Gastroesophageal sphincter (tissue), 4 donors: Measurements from ENCODE around the gene NAGLU. TPM values are rescaled to one million over a fixed set of nuclear protein-coding genes. Genes with fewer than 3 reads are reported as not detected.
A peak's percentile ranks its signal among the peaks of the same experiment; 100 is the strongest.
"Not testable (repeated sequence)": the region's sequence is repeated elsewhere in the genome, so short reads cannot be mapped to it uniquely, and the experiment has no call there.

Experiments used
- ATAC-seq: fragments of 150-250 bp; one replicate; pipeline ENCODE4 v1.9.1; 2016; ENCODE audit warnings: mild to moderate bottlenecking, moderate library complexity
- H3K27ac ChIP-seq, 4 donors: fragments of 200-600 bp; sonication (generic) in 3 of 4; 1 replicate in 3 of 4; 2 replicates in 1 of 4; pipeline ENCODE4 v1.5.1; 2016 to 2019
- H3K27me3 ChIP-seq: fragments of 200-600 bp; sonication (generic); one replicate; pipeline ENCODE4 v1.5.1; 2019
- H3K36me3 ChIP-seq, 2 donors: fragments of 200-600 bp; sonication (generic); one replicate each; pipeline ENCODE4 v1.5.1; 2019; ENCODE audit warnings: control low read depth in 1 of 2
- H3K4me1 ChIP-seq, 3 donors: fragments of 200-600 bp; sonication (generic); 1 replicate in 2 of 3; 2 replicates in 1 of 3; pipeline ENCODE4 v1.5.1; 2016 to 2019; ENCODE audit warnings: control low read depth in 2 of 3
- H3K4me3 ChIP-seq, 2 donors: fragments of 200-600 bp; sonication (generic); one replicate each; pipeline ENCODE4 v1.5.1; 2019; ENCODE audit warnings: mild to moderate bottlenecking in 1 of 2, moderate library complexity in 1 of 2
- H3K9me3 ChIP-seq, 3 donors: fragments of 200-600 bp; sonication (generic); one replicate each; pipeline ENCODE4 v1.5.1; 2017 to 2019; ENCODE audit warnings: control low read depth in 2 of 3
- EP300 ChIP-seq: sonication (generic); formaldehyde crosslinking; IDR thresholded peaks from one replicate; pipeline ENCODE4 v1.6.1; 2017; ENCODE audit warnings: antibody characterized with exemption, mild to moderate bottlenecking
- POLR2A ChIP-seq, 2 donors: fragments of 450-650 bp; IDR thresholded peaks; one replicate each; pipeline ENCODE4 v1.6.1; 2017; ENCODE audit warnings: antibody characterized with exemption in 2 of 2, mild to moderate bottlenecking in 2 of 2, moderate library complexity in 1 of 2
- POLR2AphosphoS5 ChIP-seq: sonication (generic); formaldehyde crosslinking; IDR thresholded peaks from one replicate; pipeline ENCODE4 v1.6.1; 2017; ENCODE audit warnings: antibody characterized with exemption
- WGBS, 2 donors: methylation state at CpG; one replicate each; pipeline ENCODE4 v1.1.5; 2018; ENCODE audit warnings: low coverage in 1 of 2; 5-methylcytosine and 5-hydroxymethylcytosine counted together
- total RNA-seq, 4 donors: library from RNA; depleted of rRNA; stranded (reverse); fragments of >200 nt; gene quantifications; one replicate each; pipeline ENCODE4 v1.1.0, GENCODE V29; 2016
- TF ChIP-seq, protein P1 (sequence below), 4 experiments: fragments of 200-600 bp in 2 of 4; fragments of 450-650 bp in 2 of 4; sonication (generic) in 1 of 4; IDR thresholded peaks; one replicate each; pipeline ENCODE4 v1.5.1; 2017 to 2019; ENCODE audit warnings: antibody characterized with exemption in 4 of 4, mild to moderate bottlenecking in 2 of 4, moderate library complexity in 2 of 4

The NAGLU gene
- total RNA-seq, 4 donors from 2014 or later = 31.9 to 46.9 (median 35.7) TPM

GRCh38 chr17:42547698-42548069 lies 11.6 kb downstream of the NAGLU start:
- H3K4me3 ChIP-seq = no peak overlapping the region
- H3K9me3 ChIP-seq = no peaks in the 10 kb centered on the region
- H3K36me3 ChIP-seq = peaks cover 0 to 34% of the 10 kb centered on the region in 2 donors
- no peaks in the 10 kb centered on the region for H3K27me3 ChIP-seq
- H3K27ac ChIP-seq = no peak overlapping the region
- TF ChIP-seq, protein P1, sequence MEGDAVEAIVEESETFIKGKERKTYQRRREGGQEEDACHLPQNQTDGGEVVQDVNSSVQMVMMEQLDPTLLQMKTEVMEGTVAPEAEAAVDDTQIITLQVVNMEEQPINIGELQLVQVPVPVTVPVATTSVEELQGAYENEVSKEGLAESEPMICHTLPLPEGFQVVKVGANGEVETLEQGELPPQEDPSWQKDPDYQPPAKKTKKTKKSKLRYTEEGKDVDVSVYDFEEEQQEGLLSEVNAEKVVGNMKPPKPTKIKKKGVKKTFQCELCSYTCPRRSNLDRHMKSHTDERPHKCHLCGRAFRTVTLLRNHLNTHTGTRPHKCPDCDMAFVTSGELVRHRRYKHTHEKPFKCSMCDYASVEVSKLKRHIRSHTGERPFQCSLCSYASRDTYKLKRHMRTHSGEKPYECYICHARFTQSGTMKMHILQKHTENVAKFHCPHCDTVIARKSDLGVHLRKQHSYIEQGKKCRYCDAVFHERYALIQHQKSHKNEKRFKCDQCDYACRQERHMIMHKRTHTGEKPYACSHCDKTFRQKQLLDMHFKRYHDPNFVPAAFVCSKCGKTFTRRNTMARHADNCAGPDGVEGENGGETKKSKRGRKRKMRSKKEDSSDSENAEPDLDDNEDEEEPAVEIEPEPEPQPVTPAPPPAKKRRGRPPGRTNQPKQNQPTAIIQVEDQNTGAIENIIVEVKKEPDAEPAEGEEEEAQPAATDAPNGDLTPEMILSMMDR (IDR thresholded peaks at IDR 0.05) = no peak
- TF ChIP-seq POLR2A (IDR thresholded peaks at IDR 0.05) = no peak
- TF ChIP-seq EP300 = no peak
- no peak for TF ChIP-seq POLR2AphosphoS5
- ATAC-seq = no peak
- peaks cover 0 to 19% (median 8%) of the 10 kb centered on the region in 3 donors for H3K4me1 ChIP-seq
- WGBS, 2 donors = no CpG with 5 or more reads among the region's 14 CpGs

DNA sequence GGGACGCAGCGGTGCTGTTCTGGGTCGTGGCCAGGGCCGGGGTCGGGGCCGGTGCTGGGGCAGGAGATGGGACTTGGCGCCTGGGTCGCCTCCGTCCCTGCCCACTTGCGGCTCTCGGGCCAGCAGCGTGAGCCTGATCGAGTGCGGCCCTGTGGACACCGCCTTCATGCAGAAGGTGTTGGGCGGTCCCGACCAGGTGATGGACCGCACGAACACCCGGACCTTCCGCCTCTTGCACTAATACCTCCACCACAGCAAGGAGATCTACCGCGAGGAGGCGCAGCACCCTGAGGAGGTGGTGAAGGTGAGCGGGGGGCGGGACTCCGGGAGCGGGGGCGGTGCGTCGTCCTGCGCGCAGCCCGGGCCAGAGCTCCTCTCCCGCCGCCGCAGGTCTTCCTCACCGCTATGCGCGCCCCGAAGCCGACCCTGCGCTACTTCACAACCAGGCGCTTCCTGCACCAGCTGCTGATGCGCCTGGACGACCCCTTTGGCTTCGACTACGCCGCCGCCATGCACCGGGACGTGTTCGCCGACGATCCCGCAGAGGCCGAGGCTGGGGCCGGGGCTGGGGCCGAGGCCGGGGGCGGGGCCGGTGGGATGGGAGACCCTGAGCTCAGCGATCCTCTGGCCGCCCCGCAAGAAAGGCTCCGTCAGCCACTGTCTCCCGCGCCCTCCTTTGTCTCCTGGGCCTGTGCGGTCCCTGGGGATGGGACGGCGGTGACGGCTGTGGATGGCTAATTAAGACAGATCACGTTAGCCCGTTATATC lies 12.2 kb downstream of the NAGLU start:
- peaks cover 0 to 24% (median 8%) of the 10 kb centered on the region in 3 donors for H3K4me1 ChIP-seq
- H3K4me3 ChIP-seq = peak overlapping the region in 1 of 2 donors; percentile 39
- no CpG with 5 or more reads among the region's 74 CpGs for WGBS, 2 donors
- no peak for TF ChIP-seq POLR2A (IDR thresholded peaks at IDR 0.05)
- TF ChIP-seq, protein P1 (IDR thresholded peaks at IDR 0.05) = peak in 2 of 4 experiments; percentile 25 to 50
- no peaks in the 10 kb centered on the region for H3K9me3 ChIP-seq
- ATAC-seq = peak; percentile 54
- H3K36me3 ChIP-seq = peaks cover 0 to 34% of the 10 kb centered on the region in 2 donors
- H3K27me3 ChIP-seq = no peaks in the 10 kb centered on the region
- no peak overlapping the region for H3K27ac ChIP-seq

DNA sequence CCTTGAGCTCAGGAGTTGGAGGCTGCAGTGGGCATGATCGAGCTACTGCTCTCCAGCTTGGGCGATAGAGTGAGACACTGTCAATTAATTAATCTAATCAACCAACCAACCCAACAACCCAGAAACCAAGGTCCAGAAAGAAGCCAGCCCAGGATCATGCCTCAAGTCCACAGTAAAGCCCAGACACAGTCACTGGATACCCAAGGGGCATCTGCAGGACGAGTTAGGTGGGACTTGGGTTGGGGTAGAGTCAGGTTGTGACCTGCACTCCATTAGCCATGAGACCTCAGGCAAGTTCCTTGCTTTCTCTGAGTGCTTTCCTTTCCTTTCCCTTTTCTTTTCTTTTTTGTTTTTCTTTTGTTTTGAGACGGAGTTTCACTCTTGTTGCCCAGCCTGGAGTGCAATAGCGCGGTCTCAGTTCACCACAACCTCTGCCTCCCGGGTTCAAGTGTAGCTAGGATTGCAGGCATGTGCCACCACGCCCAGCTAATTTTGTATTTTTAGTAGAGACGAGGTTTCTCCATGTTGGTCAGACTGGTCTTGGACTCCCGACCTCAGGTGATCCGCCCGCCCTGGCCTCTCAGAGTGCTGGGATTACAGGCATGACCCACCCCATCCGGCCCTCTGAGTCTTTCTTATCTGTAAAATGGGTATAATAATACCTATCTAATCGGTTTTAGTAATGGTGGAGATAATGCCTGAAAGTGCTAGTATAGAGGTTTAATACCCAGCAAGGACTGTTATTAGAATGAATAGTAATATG lies 13.1 kb downstream of the NAGLU start:
- peaks cover 0 to 28% of the 10 kb centered on the region in 2 donors for H3K36me3 ChIP-seq
- no peak overlapping the region for H3K27ac ChIP-seq
- no peak overlapping the region for H3K4me3 ChIP-seq
- no peak for TF ChIP-seq EP300
- TF ChIP-seq POLR2A (IDR thresholded peaks at IDR 0.05) = no peak
- no peak for TF ChIP-seq POLR2AphosphoS5
- TF ChIP-seq, protein P1 (IDR thresholded peaks at IDR 0.05) = no peak
- ATAC-seq = no peak
- H3K27me3 ChIP-seq = no peaks in the 10 kb centered on the region
- 80 to 83% methylated on average over 5 to 13 of the region's 14 CpGs for WGBS, 2 donors
- H3K9me3 ChIP-seq = no peaks in the 10 kb centered on the region
- H3K4me1 ChIP-seq = peaks cover 0 to 34% (median 16%) of the 10 kb centered on the region in 3 donors

DNA sequence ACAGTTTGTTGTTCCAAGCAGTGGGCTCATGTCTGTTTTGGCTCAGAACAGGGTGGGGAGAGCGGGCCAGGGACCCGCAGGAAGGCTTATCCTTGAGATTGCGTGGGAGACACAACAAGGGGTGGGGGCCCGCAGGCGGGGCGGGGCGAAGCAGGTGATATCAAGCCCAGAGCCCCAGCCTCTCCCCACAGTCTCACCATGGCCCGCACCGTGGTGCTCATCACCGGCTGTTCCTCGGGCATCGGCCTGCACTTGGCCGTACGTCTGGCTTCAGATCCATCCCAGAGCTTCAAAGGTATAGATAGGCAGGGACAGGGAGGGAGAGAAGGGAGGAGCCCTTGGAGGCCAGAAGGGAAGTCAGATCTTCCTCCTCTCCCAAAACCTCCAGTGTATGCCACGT lies 16.7 kb downstream of the NAGLU start, which contains the start of gene HSD17B1:
Gene HSD17B1 (plus strand): TSS at position 188 of the 400 bp plus-strand sequence. CDS start 11 bp downstream, at position 199.
- H3K9me3 ChIP-seq, H3K27me3 ChIP-seq, ATAC-seq: not testable (repeated sequence)
- Histone ChIP-seq H3K27ac (peak within 1 kb of the TSS in 3 of 4 donors; percentile 88 to 92 (median 90)), H3K4me1 (peaks cover 0 to 51% (median 21%) of the 10 kb centered on the region in 3 donors), H3K36me3 (peaks cover 0 to 17% of the 10 kb centered on the region in 2 donors), H3K4me3 (peak within 1 kb of the TSS in 1 of 2 donors; percentile 85)
- no CpG with 5 or more reads among the region's 15 CpGs for WGBS, 2 donors

- Histone ChIP-seq H3K27me3 (no peaks in the 10 kb centered on the region), H3K27ac (peak overlapping the region in 3 of 4 donors; percentile 88 to 92 (median 90)), H3K4me1 (peaks cover 0 to 46% (median 17%) of the 10 kb centered on the region in 3 donors), H3K4me3 (peak overlapping the region in 1 of 2 donors; percentile 85), H3K36me3 (peaks cover 0 to 12% of the 10 kb centered on the region in 2 donors), H3K9me3 (no peaks in the 10 kb centered on the region)
- TF ChIP-seq EP300 = no peak
- ATAC-seq = no peak
- 50 to 78% methylated on average over 2 to 15 of the region's 45 CpGs for WGBS, 2 donors
These were observed 17.2 kb downstream of the NAGLU start for GRCh38 chr17:42553161-42553818.
